Measurements from ENCODE around the gene TRAPPC14.

DNA sequence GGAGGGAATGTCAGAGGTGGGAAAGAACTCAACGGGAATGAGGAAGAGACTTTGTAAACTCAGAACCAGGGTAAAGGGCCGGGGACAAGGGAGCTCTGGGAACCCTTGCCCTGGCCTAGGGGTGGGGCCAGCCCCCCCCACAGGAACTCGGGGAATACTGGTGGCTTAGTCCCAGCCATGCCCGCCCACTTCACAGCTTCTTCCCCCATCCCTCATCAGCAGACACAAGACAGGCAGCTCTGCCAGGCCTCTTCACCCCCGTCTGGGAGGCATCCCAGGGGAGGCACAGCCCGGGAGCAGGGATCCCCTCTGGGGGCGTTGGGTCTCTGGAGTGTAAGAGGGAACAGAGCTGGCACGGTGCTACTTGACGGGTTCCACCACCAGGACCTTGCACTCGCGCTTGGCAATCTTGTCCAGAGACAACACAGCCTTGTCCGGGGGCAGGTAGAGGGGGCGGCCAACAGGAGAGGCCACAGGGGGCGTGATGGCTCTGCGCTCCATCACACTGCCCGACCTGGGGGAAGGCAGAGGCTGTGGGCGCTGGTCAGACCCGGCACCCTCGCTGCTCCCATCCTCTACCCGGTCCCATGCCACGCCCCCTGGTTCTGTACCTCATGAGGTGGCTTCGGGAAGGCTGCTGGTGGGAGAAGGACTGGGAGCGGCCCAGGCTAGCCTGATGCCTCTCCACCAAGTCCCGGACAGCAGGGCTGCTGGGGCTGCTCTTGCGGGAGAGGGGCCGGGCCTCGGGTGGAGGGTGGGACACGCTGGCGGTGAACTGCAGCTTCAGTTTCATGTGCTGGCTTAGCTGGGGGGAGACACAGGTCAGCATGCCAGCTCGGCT, 3.7 kb downstream of the TRAPPC14 start:
- TF ChIP-seq GATAD2B (conservative IDR thresholded peaks at IDR 0.05; ENCODE audit: low read depth) (no peak), CBFB (IDR thresholded peaks at IDR 0.05; ENCODE audit: low read depth) (no peak), POLR2A (IDR thresholded peaks at IDR 0.05; ENCODE audit: low read depth, low read length) (no peak), TAF1 (IDR thresholded peaks at IDR 0.05; ENCODE audit: borderline replicate concordance, low read depth, low read length) (no peak), NFIC (IDR thresholded peaks at IDR 0.05; ENCODE audit: low read depth, low read length) (no peak), BHLHE40 (IDR thresholded peaks at IDR 0.05; ENCODE audit: borderline replicate concordance in 1 of 2, low read depth in 2 of 2, low read length in 1 of 2) (no peak), RBBP5 (conservative IDR thresholded peaks at IDR 0.05) (no peak)

All from GM12878 (cell line).